ENCODE data around the gene EOLA2.
"Not testable (repeated sequence)": the region's sequence is repeated elsewhere in the genome, so short reads cannot be mapped to it uniquely, and the experiment has no call there.

Gene EOLA2

GRCh38 chrX:149938427-149938880 lies at the start of gene EOLA2:
EOLA2 (minus strand) TSS chrX:149938491; CDS start chrX:149933874, 4,617 bp downstream.
- peak; percentile 96 to 97 for DNase-seq (ENCODE audit: low read depth in 2 of 2)

GRCh38 chrX:149987613-149988012 lies 49.3 kb upstream of the EOLA2 start:
- DNase-seq (ENCODE audit: low read depth in 2 of 2) = no peak

GRCh38 chrX:149984411-149984810 lies 46.1 kb upstream of the EOLA2 start:
- no peak for DNase-seq (ENCODE audit: low read depth in 2 of 2)

GRCh38 chrX:149982310-149982709 lies 44.0 kb upstream of the EOLA2 start:
- peak; percentile 20 to 22 for DNase-seq (ENCODE audit: low read depth in 2 of 2)

DNA sequence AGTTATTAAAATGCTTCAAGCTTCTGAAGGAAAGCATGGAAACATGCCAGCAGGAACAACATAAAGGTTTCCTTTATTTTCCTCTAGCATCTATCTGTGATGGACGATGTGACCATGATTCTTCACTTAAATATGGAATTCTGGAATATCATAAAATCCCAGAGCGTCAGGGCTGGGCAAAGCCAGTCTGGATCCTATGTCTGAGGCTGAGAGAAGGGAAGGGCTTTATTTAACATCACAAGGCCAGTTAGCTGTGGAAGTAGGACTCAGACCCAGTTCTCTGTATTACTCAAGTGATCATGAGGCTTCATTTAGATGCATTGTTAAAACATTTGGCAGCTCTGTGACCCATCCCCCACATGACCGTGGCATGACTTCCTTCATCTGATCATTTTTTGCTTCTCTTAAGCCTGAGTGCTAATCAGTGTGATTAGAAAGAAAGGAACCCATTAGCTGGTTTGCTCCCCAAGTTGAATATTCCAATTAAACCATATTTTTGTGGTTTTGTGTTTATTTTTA lies 40.9 kb upstream of the EOLA2 start:
- DNase-seq (ENCODE audit: low read depth in 2 of 2) = no peak

- peak; percentile 39 to 42 for DNase-seq (ENCODE audit: low read depth in 2 of 2)
Measured at GRCh38 chrX:149962859-149963757, 24.8 kb upstream of the EOLA2 start.

DNA sequence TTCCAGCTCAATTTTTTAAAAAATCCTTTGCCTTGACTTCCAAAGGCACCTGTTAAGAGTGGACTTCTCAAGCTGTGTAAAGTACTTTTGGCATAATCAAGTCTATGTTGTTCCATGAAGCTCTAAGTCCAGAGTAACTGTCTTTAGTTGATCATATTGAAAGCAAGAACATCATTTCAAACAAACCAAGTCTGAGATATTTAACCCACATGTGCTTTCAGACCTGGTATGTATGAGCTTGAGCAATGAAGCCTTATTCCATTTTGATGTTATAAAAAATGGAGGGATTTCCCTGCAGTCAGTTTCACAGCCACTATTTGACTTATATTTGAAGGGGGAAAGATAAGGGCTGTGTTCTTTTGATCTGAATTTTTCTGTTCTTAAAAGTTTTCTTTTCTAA lies 23.7 kb upstream of the EOLA2 start:
- DNase-seq (ENCODE audit: low read depth in 2 of 2) = no peak

DNA sequence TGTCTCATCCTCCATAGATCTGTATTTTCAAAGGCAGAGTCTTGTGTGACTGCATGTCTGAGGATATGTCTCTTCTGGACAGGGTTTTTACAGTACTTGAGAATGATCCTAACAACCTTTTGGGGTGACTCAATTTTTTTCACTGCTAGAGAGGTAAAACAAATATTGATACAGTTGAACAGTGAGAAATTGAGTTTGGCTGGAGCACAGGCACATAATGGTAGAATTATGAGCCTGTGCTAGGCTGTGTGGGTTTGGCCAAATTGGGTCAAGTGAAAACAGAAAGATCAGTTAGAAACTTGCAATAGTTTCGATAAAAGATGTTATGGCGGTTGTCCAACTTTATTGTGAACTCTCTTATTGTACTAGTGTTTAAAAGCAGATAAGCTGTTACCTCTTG lies 23.3 kb upstream of the EOLA2 start:
- DNase-seq (ENCODE audit: low read depth in 2 of 2) = no peak

- peak; percentile 20 to 32 for DNase-seq (ENCODE audit: low read depth in 2 of 2)
Measured at GRCh38 chrX:149950681-149951080, 12.4 kb upstream of the EOLA2 start.

DNA sequence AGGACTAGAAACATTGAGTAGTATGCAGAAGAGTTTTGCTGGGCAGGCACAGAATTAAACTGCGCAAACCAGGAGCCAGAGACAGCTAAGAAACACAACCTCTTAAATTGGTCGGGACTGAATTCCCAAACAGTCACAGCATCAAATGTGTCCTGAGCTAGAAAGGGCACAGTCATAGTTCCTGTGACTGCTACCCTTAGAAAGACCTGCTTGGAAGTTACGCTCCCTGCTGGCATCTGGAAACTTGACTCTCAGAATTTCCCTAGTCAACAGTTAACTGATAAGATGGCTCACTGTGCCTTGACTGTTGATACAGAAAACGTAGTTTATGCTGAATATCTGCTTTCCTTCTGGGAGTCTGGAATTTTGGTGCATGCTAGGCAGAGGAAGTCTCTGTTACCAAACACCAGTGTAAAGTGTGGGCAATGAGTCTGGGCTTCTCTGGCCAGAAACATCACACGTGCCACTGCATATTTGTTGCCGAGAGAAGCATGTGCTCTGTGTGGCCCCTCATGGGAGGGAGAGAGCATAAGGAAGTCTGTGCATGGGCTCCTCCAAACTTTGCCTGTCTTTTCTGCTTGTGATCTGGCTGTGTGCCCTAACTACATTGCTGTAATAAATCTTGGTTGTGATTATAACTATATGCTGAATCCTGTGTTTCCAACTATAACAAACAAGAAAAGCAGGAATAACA lies 11.6 kb upstream of the EOLA2 start:
- DNase-seq (ENCODE audit: low read depth in 2 of 2) = no peak

DNA sequence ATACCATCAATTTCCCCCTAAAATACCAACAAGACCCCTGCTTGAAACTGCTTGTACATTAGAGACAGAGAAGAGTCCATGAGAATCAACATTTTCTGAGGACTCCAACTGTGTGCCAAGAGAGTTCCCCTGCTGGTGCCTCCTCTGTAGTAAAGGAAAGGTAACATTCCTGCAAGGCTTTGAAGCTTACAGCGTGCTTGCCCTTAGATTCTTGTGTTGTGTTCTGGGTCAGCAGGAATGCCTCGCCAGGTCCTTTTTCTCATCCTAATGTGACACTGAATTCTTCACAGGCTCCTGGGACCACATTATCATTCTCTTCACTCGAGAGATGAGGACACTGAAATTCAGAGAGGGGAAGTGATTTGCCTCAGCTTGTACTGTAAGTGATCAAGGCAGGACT lies 9.7 kb upstream of the EOLA2 start:
- no peak for DNase-seq (ENCODE audit: low read depth in 2 of 2)

GRCh38 chrX:149946932-149947331 lies 8.6 kb upstream of the EOLA2 start:
- DNase-seq (ENCODE audit: low read depth in 2 of 2) = not testable (repeated sequence)

- not testable (repeated sequence) for DNase-seq (ENCODE audit: low read depth in 2 of 2)
Measured at GRCh38 chrX:149945820-149946219, 7.5 kb upstream of the EOLA2 start.

DNA sequence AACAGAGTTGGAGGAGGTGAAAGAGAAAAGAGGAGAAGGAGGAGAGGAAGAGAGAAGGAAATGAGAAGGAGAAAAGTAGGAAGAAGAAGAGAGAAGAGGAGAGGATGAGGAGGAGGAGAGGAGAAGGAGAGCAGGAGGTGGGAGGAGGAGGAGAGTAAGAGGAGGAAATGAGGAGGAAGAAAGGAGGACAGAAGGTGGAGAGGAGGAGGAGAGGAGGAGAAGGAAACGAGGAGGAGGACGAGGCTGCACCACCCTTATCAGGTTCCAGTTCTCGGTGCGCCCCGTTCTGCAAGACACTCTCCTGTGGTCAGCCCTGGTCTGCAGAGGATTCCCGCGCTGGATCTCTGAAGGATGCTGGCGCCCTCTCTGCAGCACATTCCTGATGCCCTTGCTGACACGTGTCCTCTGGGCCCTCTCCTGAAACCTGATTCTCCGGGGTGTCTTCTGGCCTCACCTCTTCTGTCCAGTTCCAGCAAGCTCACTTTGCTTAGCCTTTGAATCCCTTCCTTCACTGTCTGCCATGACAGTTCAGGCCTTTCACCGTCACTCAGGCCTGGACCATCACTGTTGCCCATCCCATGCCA lies 6.9 kb upstream of the EOLA2 start:
- not testable (repeated sequence) for DNase-seq (ENCODE audit: low read depth in 2 of 2)

DNA sequence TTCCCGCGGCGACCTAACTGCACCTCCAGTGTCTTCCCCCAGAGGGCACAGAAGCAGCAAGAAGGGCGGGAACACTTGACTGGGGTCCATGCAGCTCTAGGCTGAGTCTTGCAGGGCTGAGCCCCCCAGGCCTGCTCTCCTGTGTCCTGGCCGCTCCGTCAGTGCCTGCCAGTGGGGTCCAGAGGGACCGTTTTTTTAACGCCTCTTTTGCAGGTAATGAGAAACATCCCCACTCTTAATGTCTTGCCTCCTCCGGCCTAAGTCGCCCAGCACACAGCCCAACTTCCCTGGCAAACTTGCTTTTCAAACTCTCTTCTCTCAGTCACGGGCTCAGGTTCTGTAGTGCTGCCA lies 2.4 kb upstream of the EOLA2 start:
- not testable (repeated sequence) for DNase-seq (ENCODE audit: low read depth in 2 of 2)

DNA sequence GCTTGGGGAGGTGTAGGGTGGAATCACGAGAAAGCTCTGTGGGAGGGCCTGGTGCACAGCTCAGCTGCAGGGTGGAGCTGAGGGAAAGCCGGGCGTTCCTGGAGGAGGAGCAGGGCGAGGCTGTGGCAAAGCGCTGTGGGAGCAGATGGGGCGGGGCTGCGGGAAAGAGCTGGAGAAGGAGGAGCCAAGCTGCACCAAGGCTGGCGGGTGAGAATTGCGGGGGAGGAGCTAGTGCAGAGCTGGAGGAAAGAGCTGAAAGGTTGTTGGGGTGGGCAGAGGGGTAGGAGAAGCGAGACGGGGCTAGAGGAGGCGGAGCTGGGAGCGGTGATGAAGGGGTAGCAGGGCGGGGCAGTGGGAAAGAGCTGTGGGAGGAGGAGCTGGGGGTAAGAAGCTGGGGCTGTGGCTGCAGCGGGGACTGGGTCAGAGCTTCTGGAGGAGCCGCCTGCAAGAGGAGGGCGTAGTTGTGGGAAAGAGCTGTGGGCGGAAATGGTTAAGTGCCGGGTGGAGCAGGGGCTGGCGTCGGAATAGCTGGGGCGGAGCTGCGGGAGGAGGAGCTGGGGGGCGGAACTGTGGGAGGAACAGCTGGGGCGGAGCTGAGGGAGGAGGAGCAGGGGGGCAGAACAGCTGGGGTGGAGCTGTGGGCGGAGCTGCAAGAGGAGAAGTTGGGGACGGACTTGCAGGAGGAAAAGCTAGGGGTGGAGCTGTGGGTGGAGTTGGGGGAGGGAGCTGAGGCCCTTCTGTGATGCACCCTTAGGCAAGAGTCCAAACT lies 1.8 kb upstream of the EOLA2 start:
- peak; percentile 93 to 94 for DNase-seq (ENCODE audit: low read depth in 2 of 2)

DNA sequence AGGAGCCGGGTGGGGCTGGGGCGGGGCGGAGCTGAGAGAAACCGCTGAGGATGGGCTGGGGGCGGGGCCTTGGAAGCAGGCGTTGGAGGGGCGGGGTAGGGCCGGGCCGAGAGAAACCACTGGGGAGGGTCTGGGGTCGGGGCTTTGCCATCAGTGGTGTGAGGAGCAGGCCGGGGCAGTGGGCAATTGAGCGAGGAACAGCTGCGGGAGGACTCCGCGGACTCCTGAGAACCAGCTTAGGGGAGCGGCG lies 1.3 kb upstream of the EOLA2 start:
- DNase-seq (ENCODE audit: low read depth in 2 of 2) = no peak

- DNase-seq (ENCODE audit: low read depth in 2 of 2) = peak; percentile 83 to 87
Measured at GRCh38 chrX:149938881-149939654, 777 bp upstream of the EOLA2 start.

- no peak for DNase-seq (ENCODE audit: low read depth in 2 of 2)
Measured at GRCh38 chrX:149937871-149938426, 342 bp downstream of the EOLA2 start.

GRCh38 chrX:149937328-149937727 lies 963 bp downstream of the EOLA2 start:
- not testable (repeated sequence) for DNase-seq (ENCODE audit: low read depth in 2 of 2)

DNA sequence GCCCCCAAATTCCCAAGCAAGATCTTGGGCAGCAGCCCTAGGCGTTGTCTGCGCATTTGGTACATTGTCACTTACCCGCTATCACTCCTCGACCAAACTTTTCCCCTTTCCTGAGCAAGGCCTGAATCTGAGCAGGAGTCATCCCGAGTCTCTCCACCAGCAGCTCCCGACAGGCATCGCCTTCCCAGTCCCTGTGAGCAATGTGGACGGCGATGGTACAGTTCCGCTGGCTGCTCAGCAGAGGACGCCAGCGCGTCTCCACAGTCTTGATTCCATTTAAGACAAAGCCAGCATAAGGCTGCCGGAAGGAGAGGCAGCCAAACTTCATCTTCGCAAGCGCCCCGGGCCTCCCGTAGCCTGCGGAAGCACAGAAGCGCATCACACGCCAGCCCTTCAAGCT lies 4.7 kb downstream of the EOLA2 start:
- not testable (repeated sequence) for DNase-seq (ENCODE audit: low read depth in 2 of 2)

Data from fibroblast of skin of left quadriceps (primary cell).